Stimulated activated CD4-positive, alpha-beta T cell treated with anti-CD3 and anti-CD28 coated beads, Interleukin-12 subunit alpha, Interleukin-12 subunit beta, amount 100 ng/mL, for 4 hours (primary cell): ENCODE data around the gene ETDC.
"Not testable (repeated sequence)": the region's sequence is repeated elsewhere in the genome, so short reads cannot be mapped to it uniquely, and the experiment has no call there.

ENCODE experiments used
- DNase-seq: peaks from one replicate; pipeline ENCODE4 v3.0.0-alpha.2; 2020

Gene ETDC

DNA sequence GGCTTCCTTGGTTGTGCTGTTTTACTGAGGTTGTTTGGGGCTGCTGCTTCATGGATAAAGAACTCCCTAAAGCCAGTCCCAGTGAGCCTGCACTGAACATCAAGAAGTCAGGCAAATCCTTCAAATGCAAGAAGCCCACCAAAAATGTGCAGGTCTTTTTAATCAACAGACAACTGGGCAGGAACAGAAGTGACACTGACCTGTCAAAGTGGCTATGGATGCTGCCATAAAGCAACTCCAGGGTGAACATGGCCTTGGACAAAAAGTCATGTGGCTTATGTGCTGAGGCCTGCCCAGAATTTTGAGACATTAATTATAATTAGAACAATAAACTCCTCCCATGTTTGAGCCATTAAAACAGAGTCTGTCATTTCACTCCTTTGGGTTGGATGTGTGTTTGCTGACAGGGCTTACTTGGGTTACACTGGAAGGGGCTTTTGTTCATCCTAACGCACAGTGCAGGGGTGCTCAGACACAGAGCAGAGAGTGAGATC is at the start of gene ETDC:
Gene ETDC (plus strand): TSS at position 51 of the 494 bp plus-strand sequence. CDS start 0 bp downstream, at position 51.
- no peak for DNase-seq

DNA sequence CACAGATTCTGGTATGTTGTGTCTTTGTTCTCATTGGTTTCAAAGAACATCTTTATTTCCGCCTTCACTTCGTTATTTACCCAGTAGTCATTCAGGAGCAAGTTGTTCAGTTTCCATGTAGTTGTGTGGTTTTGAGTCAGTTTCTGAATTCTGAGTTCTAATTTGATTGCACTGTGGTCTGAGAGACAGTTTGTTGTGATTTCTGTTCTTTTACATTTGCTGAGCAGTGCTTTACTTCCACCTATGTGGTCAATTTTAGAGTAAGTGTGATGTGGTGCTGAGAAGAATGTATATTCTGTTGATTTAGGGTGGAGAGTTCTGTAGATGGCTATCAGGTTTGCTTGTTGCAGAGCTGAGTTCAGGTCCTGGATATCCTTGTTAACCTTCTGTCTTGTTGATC is 48.3 kb upstream of the ETDC start:
- not testable (repeated sequence) for DNase-seq

DNA sequence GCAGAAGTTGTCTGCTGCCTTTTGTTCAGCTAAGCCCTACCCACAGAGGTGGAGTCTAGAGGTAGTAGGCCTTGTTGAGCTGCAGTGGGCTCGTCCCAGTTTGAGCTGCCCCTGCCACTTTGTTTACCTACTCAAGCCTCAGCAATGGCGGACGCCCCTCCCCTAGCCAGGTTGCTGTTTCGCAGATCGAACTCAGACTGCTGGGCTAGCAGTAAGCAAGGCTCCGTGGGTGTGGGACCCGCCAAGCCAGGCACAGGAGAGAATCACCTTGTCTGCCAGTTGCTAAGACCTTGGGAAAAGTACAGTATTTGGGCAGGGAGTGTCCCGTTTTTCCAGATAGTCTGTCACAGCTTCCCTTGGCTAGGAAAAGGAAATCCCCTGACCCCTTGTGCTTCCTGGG is 45.9 kb upstream of the ETDC start:
- not testable (repeated sequence) for DNase-seq

DNA sequence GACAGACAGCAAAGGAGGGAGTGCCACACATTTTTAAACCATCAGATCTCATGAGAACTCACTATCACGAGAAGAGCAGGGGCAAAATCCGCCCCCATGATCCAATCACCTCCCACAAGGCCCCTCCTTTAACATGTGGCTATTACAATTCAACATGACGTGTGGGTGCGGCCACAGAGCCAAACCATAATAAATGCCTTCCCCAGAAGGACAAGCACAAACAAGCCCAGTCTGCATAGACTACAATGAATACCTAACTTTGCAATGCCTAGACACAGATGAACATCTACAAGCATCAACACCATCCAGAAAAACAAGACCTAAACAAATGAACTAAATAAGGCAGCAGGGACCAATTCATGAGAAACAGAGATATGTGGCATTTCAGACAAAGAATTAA is 45.1 kb upstream of the ETDC start:
- no peak for DNase-seq

DNA sequence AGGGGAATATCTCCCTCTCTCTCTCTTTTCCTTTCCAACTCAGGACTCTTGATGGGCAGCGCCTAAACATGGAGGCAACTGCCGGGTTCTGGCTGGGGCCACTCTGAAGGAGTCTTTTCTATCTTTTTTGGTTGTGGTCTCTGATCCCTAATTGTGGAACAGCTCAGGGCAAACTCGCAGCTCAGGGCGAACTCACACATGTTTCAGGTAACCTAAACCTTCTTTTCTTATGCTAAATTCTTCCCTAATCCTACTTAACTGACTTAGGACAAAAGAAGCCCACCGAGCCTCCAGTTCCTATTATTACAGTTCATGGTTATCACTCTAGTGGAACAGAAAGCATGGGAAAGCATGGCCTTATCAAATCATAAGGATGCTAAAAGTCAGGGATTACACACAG is 36.1 kb upstream of the ETDC start:
- DNase-seq: no peak

DNA sequence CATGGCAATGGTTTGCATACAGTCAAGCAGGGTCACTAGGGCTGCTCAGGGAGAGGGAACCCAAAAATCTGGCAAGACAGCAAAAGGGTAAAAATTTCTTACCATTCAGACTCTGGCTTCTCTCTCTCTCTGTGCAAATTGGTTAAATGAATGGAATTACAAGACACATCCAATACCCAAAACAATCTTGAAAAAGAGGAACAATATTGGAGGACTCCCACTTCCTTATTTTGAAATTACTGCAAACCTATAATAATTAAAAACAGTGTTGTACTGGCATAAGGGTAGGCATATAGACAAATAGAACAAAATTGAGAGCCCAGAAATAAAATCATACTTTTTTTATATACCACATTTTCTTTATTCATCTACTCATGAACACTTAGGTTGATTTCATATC is 33.3 kb upstream of the ETDC start:
- DNase-seq: no peak

DNA sequence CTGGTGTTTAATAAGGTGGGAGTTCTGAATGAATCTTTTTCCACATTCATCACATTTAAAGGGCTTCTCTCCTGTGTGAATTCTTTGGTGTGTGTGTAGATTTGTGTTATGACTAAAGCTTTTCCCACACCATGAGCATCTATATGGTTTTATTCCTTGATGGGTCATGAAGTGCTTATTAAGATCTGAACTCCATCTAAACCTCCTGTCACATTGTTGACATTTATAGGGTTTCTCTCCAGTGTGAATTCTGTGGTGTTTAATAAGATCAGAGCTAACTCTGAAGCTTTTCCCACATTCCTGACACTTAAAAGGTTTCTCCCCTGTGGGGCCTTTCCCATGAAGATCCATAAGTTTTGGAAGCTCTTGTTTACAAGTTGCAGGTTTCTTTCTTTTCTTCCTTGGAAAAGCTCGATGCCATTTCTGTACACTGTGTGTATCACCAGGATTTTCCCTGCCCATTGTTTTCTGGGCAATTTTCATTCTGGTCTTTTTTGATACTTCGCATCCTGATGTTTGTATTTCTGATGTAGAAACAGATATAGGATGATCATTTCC is 21.9 kb upstream of the ETDC start:
- DNase-seq: no peak

DNA sequence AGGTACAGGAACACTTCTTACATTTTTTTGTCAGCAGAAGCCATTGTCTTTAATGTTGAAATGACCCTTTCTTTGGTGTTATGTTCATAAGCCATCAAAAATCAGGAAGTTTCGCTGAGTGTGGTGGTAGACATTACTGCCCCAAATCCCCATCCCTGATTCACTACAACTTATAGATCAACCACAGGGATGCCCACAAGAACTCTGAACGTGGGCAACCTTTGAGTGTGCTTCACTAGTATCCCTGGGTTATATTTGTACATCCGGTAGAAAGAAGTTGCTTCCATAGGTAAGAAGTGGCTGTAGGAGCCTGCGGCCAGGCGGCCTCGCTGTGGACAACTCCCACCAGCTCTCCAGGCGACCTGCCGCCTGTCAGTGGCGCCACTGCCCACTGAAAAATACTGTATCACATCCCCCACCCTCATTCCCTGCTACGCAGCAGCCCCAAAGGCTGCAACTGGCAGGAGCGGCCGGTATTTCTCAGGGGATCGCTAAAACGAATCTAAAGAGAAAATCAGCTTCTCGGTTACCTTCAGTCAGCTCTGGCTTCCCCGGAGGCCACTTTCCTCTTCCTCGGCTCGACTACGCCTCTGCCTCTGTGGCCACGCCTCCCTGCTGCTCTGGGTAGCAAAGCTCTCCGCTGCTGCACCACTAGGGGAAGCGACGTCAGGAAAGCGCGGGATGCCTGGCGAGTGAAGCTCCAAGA is 13.9 kb upstream of the ETDC start:
- peak; percentile 56 for DNase-seq

DNA sequence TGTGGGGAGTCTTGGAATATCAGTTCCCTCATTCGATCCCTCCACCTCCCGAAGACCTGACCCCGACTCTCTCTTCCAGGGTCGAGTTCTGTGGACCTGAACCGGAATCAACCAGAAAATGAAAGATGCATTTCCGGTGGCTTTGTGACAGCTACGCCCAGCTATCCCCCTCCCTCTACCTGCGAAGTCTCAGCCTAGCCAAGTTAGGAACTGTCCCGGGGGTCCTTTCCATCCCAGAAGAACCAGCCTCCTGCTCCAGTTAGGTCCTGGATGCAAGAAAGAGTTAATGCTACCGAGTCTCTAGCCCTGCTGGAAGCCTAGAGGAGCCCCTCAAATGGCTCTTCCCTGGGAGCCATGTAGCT is 13.4 kb upstream of the ETDC start:
- DNase-seq: no peak

DNA sequence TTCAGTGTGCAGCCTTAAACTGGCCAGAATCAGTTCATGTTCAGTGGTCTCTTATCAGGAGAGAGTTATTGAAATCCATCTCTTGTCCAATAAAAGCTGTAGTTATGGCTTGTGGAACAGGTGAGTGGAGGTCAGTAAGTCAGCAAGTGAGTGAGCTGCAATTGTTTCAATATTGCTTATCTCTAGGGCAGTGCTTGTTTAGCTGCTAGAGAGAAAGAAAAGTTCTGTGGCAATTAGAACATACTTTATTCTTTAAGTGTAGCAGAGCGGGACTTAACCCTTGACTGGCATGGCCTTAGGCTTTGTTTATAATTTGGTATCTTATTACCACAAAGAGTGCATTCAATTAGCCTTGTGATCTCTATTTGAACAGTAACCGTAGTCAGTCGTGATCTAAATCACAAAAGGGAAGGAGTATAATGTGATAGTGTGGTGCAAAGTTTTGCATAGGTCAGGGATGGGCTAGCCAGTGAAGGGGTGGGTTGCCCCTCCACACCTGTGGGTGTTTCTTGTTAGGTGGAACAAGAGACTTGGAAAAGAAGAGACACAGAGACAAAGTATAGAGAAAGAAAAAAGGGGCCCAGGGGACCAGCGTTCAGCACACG is 6.9 kb upstream of the ETDC start:
- DNase-seq: no peak

DNA sequence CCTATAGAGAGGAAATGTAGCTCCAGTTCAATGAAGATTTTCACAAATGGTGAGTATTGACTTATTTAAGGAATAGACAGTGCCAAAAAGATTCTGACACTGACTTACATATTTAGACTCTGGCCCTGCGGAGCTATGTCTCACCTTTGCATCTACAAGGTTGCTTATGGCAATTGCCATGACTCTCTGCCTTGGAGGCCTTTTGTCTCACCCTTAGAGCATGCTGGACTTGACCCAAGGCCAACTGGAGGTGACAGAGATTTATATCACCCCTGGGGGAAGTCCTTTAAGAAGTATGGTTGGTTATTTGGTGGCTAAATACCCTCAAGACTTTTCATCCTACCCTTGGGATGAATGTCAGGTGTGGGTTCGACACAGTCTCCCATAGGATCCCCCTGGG is 4.5 kb upstream of the ETDC start:
- DNase-seq: no peak

DNA sequence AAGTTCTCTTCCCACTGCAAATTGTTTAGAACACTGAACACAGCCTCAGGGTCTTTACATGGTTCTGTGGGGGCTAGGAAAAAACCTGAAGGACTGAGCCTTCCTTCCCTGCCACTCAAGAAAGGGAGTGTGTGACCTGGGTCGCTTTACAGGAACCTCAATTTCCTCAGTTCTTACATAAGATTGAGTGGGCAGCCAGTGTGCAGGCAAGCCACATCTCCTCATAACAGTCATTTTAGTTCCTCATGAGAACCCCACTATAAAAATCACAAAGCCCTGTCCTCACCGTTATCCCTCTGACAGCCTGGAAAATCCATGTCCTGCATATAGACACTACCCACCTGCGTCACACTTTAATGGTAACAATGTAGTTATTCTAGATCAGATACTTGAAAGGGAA is 2.1 kb upstream of the ETDC start:
- no peak for DNase-seq

DNA sequence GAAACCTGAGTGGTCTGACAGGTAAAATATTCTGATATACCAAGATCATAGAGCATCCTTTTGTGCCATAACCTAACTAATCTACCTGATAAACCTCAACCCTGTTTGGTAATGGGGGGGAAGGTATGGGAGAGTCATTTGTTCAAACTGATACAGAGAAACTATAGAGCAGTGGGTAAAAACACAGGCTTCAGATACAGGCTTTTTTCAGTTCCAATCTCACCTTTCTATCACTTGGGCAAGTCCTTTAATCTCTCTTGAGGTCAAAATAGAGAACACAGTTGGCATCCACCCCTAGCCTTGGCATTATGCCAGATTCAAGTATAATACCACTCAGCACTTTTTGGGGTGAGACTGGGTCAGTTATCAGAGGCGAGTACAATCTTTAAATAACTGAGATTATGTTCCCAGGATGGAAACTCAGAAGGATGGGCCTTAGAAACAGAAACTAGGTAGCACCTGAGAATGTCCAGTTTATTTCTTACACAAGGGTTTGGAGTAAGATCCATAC is 880 bp upstream of the ETDC start:
- DNase-seq: no peak

DNA sequence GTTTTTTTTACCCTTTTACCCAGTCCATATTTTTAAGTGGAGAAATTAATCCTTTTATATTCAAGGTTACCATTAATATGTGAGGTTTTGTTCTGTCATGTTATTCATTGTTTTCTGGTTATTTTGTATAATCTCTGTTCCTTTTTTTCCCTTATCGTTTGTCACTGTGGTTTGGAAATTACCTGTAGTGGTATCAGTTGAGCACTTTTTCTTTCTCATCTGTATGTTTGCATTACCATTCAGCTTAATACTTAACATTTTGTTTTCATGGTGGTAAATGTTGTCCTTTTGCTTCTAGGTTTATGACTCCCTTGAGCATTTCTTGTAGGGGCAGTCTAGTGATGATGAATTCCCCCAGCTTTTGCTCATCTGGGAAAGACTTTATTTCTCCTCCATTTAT is 6.6 kb downstream of the ETDC start:
- no peak for DNase-seq

DNA sequence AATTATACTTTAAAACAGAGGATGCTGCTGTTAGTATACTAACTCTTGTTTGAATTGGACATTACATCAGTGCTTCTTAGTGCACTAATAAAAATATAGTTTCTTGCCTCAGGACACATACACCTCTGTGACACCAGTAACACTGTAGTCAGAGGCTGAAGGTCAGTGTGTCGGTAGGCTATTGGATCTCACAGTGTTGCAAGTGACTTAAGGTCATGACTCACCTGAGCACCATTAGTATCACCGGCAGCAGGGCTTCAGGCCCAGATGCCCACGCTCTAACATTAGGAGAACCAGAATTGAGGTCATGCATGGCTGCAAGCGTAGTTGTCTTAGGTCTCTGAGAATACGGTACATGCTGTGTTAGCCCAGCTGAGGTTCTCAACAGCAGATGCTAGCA is 15.2 kb downstream of the ETDC start:
- DNase-seq: no peak

DNA sequence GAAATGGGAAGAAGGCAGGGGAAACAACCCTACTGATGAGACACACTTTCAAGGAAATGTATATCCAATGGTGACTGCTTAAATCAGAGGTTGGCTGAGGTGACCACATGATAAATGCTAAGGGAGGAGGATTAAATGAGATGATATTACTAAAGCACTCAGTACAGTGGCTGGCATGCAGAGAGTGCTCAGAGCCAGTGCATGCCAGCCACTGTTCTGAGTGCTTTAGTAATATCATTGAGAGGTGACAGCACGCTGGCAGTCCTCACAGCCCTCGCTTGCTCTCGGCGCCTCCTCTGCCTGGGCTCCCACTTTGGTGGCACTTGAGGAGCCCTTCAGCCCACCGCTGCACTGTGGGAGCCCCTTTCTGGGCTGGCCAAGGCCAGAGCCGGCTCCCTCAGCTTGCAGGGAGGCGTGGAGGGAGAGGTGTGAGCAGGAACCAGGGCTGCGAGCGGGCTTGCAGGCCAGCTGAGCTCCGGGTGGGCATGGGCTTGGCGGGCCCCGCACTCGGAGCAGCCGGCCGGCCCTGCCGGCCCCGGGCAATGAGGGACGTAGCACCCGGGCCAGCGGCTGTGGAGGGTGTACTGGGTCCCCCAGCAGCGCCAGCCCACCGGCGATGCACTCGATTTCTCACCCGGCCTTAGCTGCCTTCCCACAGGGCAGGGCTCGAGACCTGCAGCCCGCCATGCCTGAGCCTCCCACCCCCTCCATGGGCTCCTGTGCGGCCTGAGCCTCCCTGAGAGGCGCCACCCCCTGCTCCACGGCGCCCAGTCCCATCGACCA is 15.9 kb downstream of the ETDC start:
- DNase-seq: not testable (repeated sequence)

DNA sequence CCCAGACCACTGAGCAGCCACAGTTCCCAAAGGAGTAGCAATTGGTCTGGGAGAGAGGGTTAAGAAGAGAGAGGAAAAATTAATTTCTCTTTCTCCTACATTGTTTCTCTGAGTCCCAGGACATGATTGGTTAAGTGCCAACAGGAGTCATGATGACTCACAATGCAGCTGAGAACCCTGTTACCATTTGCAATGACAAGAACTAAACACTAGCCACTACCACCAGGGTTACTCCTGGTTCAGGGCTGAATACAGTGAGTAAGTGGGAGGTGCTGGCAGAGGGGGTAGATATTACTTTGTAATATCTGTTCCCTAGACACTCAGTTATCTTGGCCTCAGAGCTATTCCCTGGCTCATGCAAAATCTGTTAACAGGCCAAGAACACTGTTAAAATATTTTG is 18.0 kb downstream of the ETDC start:
- no peak for DNase-seq

DNA sequence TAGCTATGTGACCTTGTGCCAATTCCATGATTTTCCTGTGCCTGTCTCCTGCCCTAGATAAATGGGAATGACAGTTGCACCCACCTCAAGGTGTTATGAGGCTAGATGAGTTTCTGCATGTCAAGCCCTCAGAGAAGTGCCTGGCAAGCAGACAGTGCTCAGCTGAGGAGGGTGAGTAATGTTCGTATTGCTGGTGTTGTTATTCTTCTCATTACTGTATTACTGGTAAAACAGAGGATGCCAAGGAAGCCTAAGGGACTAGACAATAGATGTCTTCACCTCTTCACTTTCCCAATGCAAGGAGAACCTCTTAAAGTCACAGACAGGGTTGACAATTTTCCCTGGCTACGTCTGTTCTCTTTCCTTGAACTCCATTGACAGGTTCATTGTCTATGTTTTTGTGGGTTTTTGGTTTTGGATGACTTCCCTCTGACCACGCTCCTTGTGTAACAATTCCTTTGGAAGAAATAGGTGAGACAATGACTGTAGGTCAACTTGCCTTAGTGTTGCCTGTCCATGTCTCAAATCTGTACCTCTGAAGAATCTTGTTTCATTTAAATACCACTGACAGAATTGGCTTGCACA is 19.2 kb downstream of the ETDC start:
- DNase-seq: no peak

DNA sequence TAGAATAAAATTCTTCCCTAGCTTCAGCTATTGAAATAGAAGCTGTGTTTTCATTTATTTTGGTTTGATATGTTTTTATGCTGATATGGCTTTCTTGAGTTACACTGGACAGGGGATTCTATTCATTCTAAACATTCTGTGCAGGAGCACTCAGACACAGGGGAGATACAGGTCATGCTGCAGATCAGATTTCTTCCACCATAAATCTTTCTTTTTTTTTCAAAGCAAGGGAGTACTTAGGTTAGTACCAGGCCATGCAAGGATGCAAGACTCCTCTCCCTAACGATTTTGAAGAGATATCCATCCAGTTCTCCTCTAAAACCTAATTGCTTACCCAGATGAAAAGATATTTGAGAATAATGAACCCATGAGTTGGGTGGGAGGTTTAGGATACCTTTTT is 21.4 kb downstream of the ETDC start:
- no peak for DNase-seq

DNA sequence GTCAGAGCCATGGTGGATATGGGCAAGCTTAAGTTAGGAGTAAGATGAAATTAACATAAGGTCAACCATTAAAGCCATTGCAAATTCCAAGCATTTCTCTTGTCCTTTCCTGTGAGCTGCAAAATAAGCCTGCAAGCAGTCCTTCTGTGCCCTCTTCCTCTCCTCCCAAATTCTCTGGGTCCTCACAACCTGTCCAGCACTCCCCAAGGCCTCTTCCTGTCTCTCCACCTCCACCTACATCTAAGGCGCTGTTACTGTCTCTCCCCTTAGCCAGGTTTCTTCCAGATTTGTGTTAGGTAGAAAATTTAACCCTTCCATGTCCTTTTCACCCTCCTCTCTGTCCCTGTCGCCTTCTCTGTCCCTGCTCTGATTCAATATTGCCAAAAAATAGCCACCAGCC is 22.2 kb downstream of the ETDC start:
- no peak for DNase-seq

DNA sequence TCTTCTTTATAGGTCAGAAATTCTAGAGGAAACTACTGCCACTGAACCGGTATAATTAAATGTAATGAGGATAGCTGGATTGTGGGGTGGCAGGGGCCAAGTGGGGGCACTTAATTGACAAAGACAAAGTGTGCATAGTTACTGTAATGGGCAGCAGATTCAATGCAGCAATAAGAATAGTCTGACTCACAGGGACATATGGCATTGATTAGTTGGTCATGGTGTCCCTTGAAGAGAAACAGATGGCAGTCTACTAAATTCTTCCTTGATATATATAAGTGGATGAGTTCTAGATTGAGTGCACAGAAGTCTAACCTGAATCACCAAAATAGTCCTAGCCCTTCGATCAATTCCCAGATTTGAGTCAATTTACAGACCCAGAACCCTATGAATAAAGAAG is 31.6 kb downstream of the ETDC start:
- DNase-seq: no peak

DNA sequence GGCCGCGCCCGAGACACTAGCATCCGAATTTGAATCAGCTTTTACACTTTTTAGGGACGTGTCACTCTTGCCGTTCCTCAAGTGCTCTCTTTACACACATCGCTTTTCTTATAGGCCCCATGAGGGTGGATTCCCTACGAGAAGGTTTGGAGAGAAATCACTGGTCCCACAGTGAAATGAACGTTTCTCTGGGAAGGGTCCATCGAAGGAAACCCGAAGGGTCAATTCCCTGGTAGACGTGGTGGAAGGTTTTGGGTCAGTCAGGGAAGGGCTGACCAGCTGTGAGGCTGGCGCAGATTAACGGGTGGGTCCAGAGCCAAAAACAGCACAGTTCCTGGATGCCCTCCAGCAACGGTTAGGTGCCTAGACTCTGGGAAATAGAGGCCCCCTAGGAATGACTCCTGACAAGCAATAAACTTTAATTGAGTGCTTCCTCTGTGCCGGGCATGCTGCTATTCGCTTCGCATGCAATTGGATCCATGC is 35.9 kb downstream of the ETDC start:
- no peak for DNase-seq

DNA sequence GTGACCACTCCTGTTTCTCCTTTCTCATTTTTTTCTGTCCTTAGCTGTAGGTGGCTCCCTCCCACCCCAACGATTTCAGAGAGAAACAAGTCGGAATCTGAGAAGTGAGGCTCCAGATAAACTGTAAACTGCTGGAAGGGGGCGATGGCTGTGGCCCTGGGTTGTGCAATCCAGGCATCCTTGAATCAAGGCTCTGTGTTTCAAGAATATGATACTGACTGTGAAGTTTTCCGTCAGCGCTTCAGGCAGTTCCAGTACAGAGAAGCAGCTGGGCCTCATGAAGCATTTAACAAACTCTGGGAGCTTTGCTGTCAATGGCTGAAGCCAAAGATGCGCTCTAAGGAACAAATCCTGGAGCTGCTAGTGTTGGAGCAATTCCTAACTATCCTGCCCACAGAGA is 37.7 kb downstream of the ETDC start:
- DNase-seq: no peak
